Tibial nerve (tissue), 4 donors: Measurements from ENCODE around the gene ALX4.

Source experiments
- CTCF ChIP-seq, 5 experiments: fragments of 200-600 bp in 3 of 5; fragments of 450-650 bp in 2 of 5; sonication (generic) in 3 of 5; IDR thresholded peaks; one replicate each; pipeline ENCODE4 v1.5.1; 2016 to 2019; ENCODE audit warnings: antibody characterized with exemption in 5 of 5, mild to moderate bottlenecking in 3 of 5, moderate library complexity in 2 of 5
- EP300 ChIP-seq, 2 donors: sonication (generic); formaldehyde crosslinking; IDR thresholded peaks; one replicate each; pipeline ENCODE4 v1.6.1; 2017; ENCODE audit warnings: antibody characterized with exemption in 2 of 2, mild to moderate bottlenecking in 1 of 2
- POLR2A ChIP-seq, 2 donors: fragments of 450-650 bp; IDR thresholded peaks; one replicate each; pipeline ENCODE4 v1.6.1; 2017; ENCODE audit warnings: antibody characterized with exemption in 2 of 2, mild to moderate bottlenecking in 2 of 2, moderate library complexity in 2 of 2

GRCh38 chr11:44248109-44248508, 61.8 kb downstream of the ALX4 start:
- TF ChIP-seq CTCF (IDR thresholded peaks at IDR 0.05) (no peak), EP300 (IDR thresholded peaks at IDR 0.05) (no peak), POLR2A (IDR thresholded peaks at IDR 0.05) (no peak)
